ENCODE measurements around the gene RTBDN. TPM values are rescaled to one million over a fixed set of nuclear protein-coding genes. Genes with fewer than 3 reads are reported as not detected.

RTBDN gene
- total and polyA plus RNA-seq, 10 of the 15 experiments (the other 5 are each of a cell fraction or from before 2014, with no cell fraction given), result 0.45 TPM; not detected in 9

- RAD21 ChIA-PET (ENCODE audit: unreplicated experiment), result no interaction called here
- Histone ChIP-seq H3K9ac (ENCODE audit: control insufficient read depth, insufficient read depth, low read length) (no peak overlapping the region), H3K27me3 (replicated peaks in 1 of 2; ENCODE audit: control insufficient read depth in 2 of 2, insufficient read depth in 2 of 2, low read length in 1 of 2) (no peaks in the 10 kb centered on the region), H3K79me2 (ENCODE audit: control insufficient read depth, insufficient read depth, low read length) (no peaks in the 10 kb centered on the region), H3K4me2 (ENCODE audit: control insufficient read depth, insufficient read depth) (no peak overlapping the region), H3K4me3 (no peak overlapping the region), H3K36me3 (ENCODE audit: control insufficient read depth in 2 of 2, insufficient read depth in 2 of 2, low read length in 1 of 2) (no peaks in the 10 kb centered on the region), H3K27ac (ENCODE audit: control insufficient read depth, insufficient read depth) (no peak overlapping the region), H3K9me3 (replicated peaks; ENCODE audit: control insufficient read depth, insufficient read depth, low read length) (no peaks in the 10 kb centered on the region; the same call in 2 of the 3 replicates), H4K20me1 (ENCODE audit: control insufficient read depth, insufficient read depth) (no peaks in the 10 kb centered on the region), H3K4me1 (ENCODE audit: control insufficient read depth, insufficient read depth, low read length) (peaks cover 5% of the 10 kb centered on the region; the same call in 1 of the 2 replicates), H2AFZ (ENCODE audit: control insufficient read depth, low read depth, low read length) (no peak overlapping the region)
- SMC1A ChIA-PET (ENCODE audit: uncharacterized antibody, unreplicated experiment), result no interaction called here
- intact Hi-C loops (cut with micrococcal nuclease; ENCODE audit: unreplicated experiment), result no loop called here
- ATAC-seq (peak; percentile 49), FAIRE-seq (peak; percentile 18), DNase-seq (ENCODE audit: low read depth, low spot score) (no peak)
- in situ Hi-C loops (cut with MboI), result no loop called here
- no peak for TF ChIP-seq EED (IDR thresholded peaks at IDR 0.05; ENCODE audit: low read depth)
- TF ChIP-seq KAT2A (conservative IDR thresholded peaks at IDR 0.05; ENCODE audit: control insufficient read depth, low read depth, low read length), result no peak
- TF ChIP-seq ETV6 (conservative IDR thresholded peaks at IDR 0.05 in 1 of 2, IDR thresholded peaks at IDR 0.05 in 1 of 2; ENCODE audit: borderline replicate concordance in 1 of 2, low read depth in 1 of 2), result no peak
- no peak for TF ChIP-seq STAT3 (IDR thresholded peaks at IDR 0.05; ENCODE audit: low read depth, low read length)
- no peak for TF ChIP-seq SREBF1 (IDR thresholded peaks at IDR 0.05; ENCODE audit: low read length)
- no peak for TF ChIP-seq ESRRA (IDR thresholded peaks at IDR 0.05; ENCODE audit: low read length)
- TF ChIP-seq RUNX3 (IDR thresholded peaks at IDR 0.05; ENCODE audit: low read length), result no peak
- peak; percentile 92 for TF ChIP-seq PKNOX1 (IDR thresholded peaks at IDR 0.05)
- peak; percentile 64 for TF ChIP-seq SP1 (IDR thresholded peaks at IDR 0.05; ENCODE audit: low read depth, low read length)
- no peak for TF ChIP-seq NBN (IDR thresholded peaks at IDR 0.05)
- no peak for TF ChIP-seq CBX3 (IDR thresholded peaks at IDR 0.05; ENCODE audit: borderline replicate concordance, low read depth)
- no peak for TF ChIP-seq LARP7 (IDR thresholded peaks at IDR 0.05)
- peak; percentile 91 for TF ChIP-seq PBX3 (IDR thresholded peaks at IDR 0.05; ENCODE audit: insufficient replicate concordance, low read depth, low read length)
- no peak for TF ChIP-seq CEBPB (IDR thresholded peaks at IDR 0.05; ENCODE audit: borderline replicate concordance in 1 of 2, low read depth in 2 of 2, low read length in 2 of 2)
- TF ChIP-seq NFYB (IDR thresholded peaks at IDR 0.05; ENCODE audit: insufficient read depth, low read depth, low read length), result peak; percentile 74
- TF ChIP-seq MEF2B (IDR thresholded peaks at IDR 0.05; ENCODE audit: partially characterized antibody, poor library complexity, severe bottlenecking), result no peak
- TF ChIP-seq FOS (IDR thresholded peaks at IDR 0.05; ENCODE audit: borderline replicate concordance, extremely low read depth, insufficient read length), result peak; percentile 21
- TF ChIP-seq IKZF1 (conservative IDR thresholded peaks at IDR 0.05), result no peak
- 82% methylated on average over 10 of the region's 10 CpGs for WGBS (ENCODE audit: insufficient coverage, insufficient replicate concordance, low lambda C conversion rate, missing lambda C conversion rate)
- no TSS peak for BruUV-seq (replicated peaks)
- POLR2A ChIA-PET, result no interaction called here
- CTCF ChIA-PET, result no interaction called here
These were observed 34.2 kb upstream of the RTBDN start for GRCh38 chr19:12868540-12869112.
